ENCODE measurements around the gene PAK2. TPM values are rescaled to one million over a fixed set of nuclear protein-coding genes. Genes with fewer than 3 reads are reported as not detected.
"Not testable (repeated sequence)": the region's sequence is repeated elsewhere in the genome, so short reads cannot be mapped to it uniquely, and the experiment has no call there.

PAK2 gene
- total RNA-seq, 1 donor from 2014 or later = 86.5 TPM

GRCh38 chr3:196743569-196743968, 3.9 kb downstream of the PAK2 start:
- Mint-ChIP-seq H3K4me1 (ENCODE audit: low read depth) (peaks cover 36% of the 10 kb centered on the region), H3K36me3 (ENCODE audit: low read depth) (peaks cover 31% of the 10 kb centered on the region)
- intact Hi-C loops (cut with micrococcal nuclease) = loop anchor here (5.0 kb wide), 1 partner anchor 59 kb away; no protein-coding TSS in a partner anchor
- DNase-seq (ENCODE audit: low spot score); H3K9me3 Mint-ChIP-seq; H3K27me3 Mint-ChIP-seq (ENCODE audit: insufficient read depth); H3K4me3 Mint-ChIP-seq; H3K27ac Mint-ChIP-seq: not testable (repeated sequence)

GRCh38 chr3:196749125-196749524, 9.5 kb downstream of the PAK2 start:
- Mint-ChIP-seq H3K4me3 (no peak overlapping the region), H3K4me1 (ENCODE audit: low read depth) (peaks cover 29% of the 10 kb centered on the region), H3K9me3 (peaks cover 5% of the 10 kb centered on the region), H3K27me3 (ENCODE audit: insufficient read depth) (no peaks in the 10 kb centered on the region), H3K27ac (no peak overlapping the region), H3K36me3 (ENCODE audit: low read depth) (peaks cover 36% of the 10 kb centered on the region)
- DNase-seq (ENCODE audit: low spot score) = no peak
- intact Hi-C loops (cut with micrococcal nuclease) = no loop called here

- Mint-ChIP-seq H3K36me3 (ENCODE audit: low read depth) (peaks cover 54% of the 10 kb centered on the region), H3K9me3 (peaks cover 15% of the 10 kb centered on the region), H3K27me3 (ENCODE audit: insufficient read depth) (no peaks in the 10 kb centered on the region), H3K4me3 (no peak overlapping the region), H3K4me1 (ENCODE audit: low read depth) (peaks cover 53% of the 10 kb centered on the region), H3K27ac (no peak overlapping the region)
- no peak for DNase-seq (ENCODE audit: low spot score)
- intact Hi-C loops (cut with micrococcal nuclease) = no loop called here
Measured at GRCh38 chr3:196753201-196753600, 13.5 kb downstream of the PAK2 start.

GRCh38 chr3:196754091-196754981, 14.7 kb downstream of the PAK2 start:
- Mint-ChIP-seq H3K27me3 (ENCODE audit: insufficient read depth) (no peaks in the 10 kb centered on the region), H3K9me3 (peaks cover 15% of the 10 kb centered on the region), H3K4me1 (ENCODE audit: low read depth) (peaks cover 44% of the 10 kb centered on the region), H3K27ac (peak overlapping the region; percentile 42), H3K4me3 (no peak overlapping the region), H3K36me3 (ENCODE audit: low read depth) (peaks cover 44% of the 10 kb centered on the region)
- no peak for DNase-seq (ENCODE audit: low spot score)
- intact Hi-C loops (cut with micrococcal nuclease) = no loop called here

GRCh38 chr3:196756732-196757131, 17.1 kb downstream of the PAK2 start:
- intact Hi-C loops (cut with micrococcal nuclease) = no loop called here
- H3K36me3 Mint-ChIP-seq (ENCODE audit: low read depth) = peaks cover 40% of the 10 kb centered on the region
- no peaks in the 10 kb centered on the region for H3K27me3 Mint-ChIP-seq (ENCODE audit: insufficient read depth)
- no peak for DNase-seq (ENCODE audit: low spot score)
- no peak overlapping the region for H3K27ac Mint-ChIP-seq
- peaks cover 48% of the 10 kb centered on the region for H3K4me1 Mint-ChIP-seq (ENCODE audit: low read depth)
- peaks cover 15% of the 10 kb centered on the region for H3K9me3 Mint-ChIP-seq
- H3K4me3 Mint-ChIP-seq = no peak overlapping the region

- intact Hi-C loops (cut with micrococcal nuclease) = loop anchor here (2.0 kb wide), 1 partner anchor 17 kb away; no protein-coding TSS in a partner anchor
- Mint-ChIP-seq H3K4me3 (no peak overlapping the region), H3K36me3 (ENCODE audit: low read depth) (peaks cover 42% of the 10 kb centered on the region), H3K27me3 (ENCODE audit: insufficient read depth) (no peaks in the 10 kb centered on the region), H3K9me3 (peaks cover 15% of the 10 kb centered on the region), H3K27ac (peak overlapping the region; percentile 27), H3K4me1 (ENCODE audit: low read depth) (peaks cover 48% of the 10 kb centered on the region)
- DNase-seq (ENCODE audit: low spot score) = no peak
Measured at GRCh38 chr3:196757876-196758739, 18.5 kb downstream of the PAK2 start.

GRCh38 chr3:196763179-196763578, 23.5 kb downstream of the PAK2 start:
- Mint-ChIP-seq H3K4me3 (no peak overlapping the region), H3K4me1 (ENCODE audit: low read depth) (peaks cover 9% of the 10 kb centered on the region), H3K9me3 (no peaks in the 10 kb centered on the region), H3K27ac (no peak overlapping the region), H3K36me3 (ENCODE audit: low read depth) (peaks cover 14% of the 10 kb centered on the region), H3K27me3 (ENCODE audit: insufficient read depth) (no peaks in the 10 kb centered on the region)
- DNase-seq (ENCODE audit: low spot score) = no peak
- intact Hi-C loops (cut with micrococcal nuclease) = no loop called here

- Mint-ChIP-seq H3K27ac (no peak overlapping the region), H3K4me1 (ENCODE audit: low read depth) (peaks cover 4% of the 10 kb centered on the region), H3K4me3 (no peak overlapping the region), H3K27me3 (ENCODE audit: insufficient read depth) (no peaks in the 10 kb centered on the region), H3K9me3 (no peaks in the 10 kb centered on the region), H3K36me3 (ENCODE audit: low read depth) (peaks cover 13% of the 10 kb centered on the region)
- intact Hi-C loops (cut with micrococcal nuclease) = no loop called here
- no peak for DNase-seq (ENCODE audit: low spot score)
Measured at GRCh38 chr3:196765454-196765853, 25.8 kb downstream of the PAK2 start.

- intact Hi-C loops (cut with micrococcal nuclease) = no loop called here
- DNase-seq (ENCODE audit: low spot score) = no peak
- Mint-ChIP-seq H3K36me3 (ENCODE audit: low read depth) (peaks cover 15% of the 10 kb centered on the region), H3K27me3 (ENCODE audit: insufficient read depth) (no peaks in the 10 kb centered on the region), H3K4me3 (no peak overlapping the region), H3K4me1 (ENCODE audit: low read depth) (peaks cover 33% of the 10 kb centered on the region), H3K27ac (no peak overlapping the region), H3K9me3 (no peaks in the 10 kb centered on the region)
Measured at GRCh38 chr3:196771067-196771466, 31.4 kb downstream of the PAK2 start.

- H3K36me3 Mint-ChIP-seq (ENCODE audit: low read depth) = peaks cover 21% of the 10 kb centered on the region
- no peaks in the 10 kb centered on the region for H3K9me3 Mint-ChIP-seq
- intact Hi-C loops (cut with micrococcal nuclease) = no loop called here
- DNase-seq (ENCODE audit: low spot score) = no peak
- no peak overlapping the region for H3K27ac Mint-ChIP-seq
- no peak overlapping the region for H3K4me3 Mint-ChIP-seq
- no peaks in the 10 kb centered on the region for H3K27me3 Mint-ChIP-seq (ENCODE audit: insufficient read depth)
- H3K4me1 Mint-ChIP-seq (ENCODE audit: low read depth) = peaks cover 33% of the 10 kb centered on the region
Measured at GRCh38 chr3:196772102-196772501, 32.4 kb downstream of the PAK2 start.

- intact Hi-C loops (cut with micrococcal nuclease) = no loop called here
- Mint-ChIP-seq H3K27me3 (ENCODE audit: insufficient read depth) (no peaks in the 10 kb centered on the region), H3K9me3 (no peaks in the 10 kb centered on the region), H3K4me1 (ENCODE audit: low read depth) (peaks cover 33% of the 10 kb centered on the region), H3K36me3 (ENCODE audit: low read depth) (peaks cover 26% of the 10 kb centered on the region), H3K27ac (no peak overlapping the region), H3K4me3 (no peak overlapping the region)
- no peak for DNase-seq (ENCODE audit: low spot score)
Measured at GRCh38 chr3:196772897-196773296, 33.2 kb downstream of the PAK2 start.

GRCh38 chr3:196774191-196774820, 34.6 kb downstream of the PAK2 start:
- Mint-ChIP-seq H3K27ac (peak overlapping the region; percentile 71), H3K36me3 (ENCODE audit: low read depth) (peaks cover 40% of the 10 kb centered on the region), H3K27me3 (ENCODE audit: insufficient read depth) (no peaks in the 10 kb centered on the region), H3K9me3 (no peaks in the 10 kb centered on the region), H3K4me3 (no peak overlapping the region), H3K4me1 (ENCODE audit: low read depth) (peaks cover 33% of the 10 kb centered on the region)
- intact Hi-C loops (cut with micrococcal nuclease) = no loop called here
- no peak for DNase-seq (ENCODE audit: low spot score)

Data from activated T-helper 1 cell treated with anti-CD3 and anti-CD28 coated beads, Interleukin-12 subunit alpha, Interleukin-12 subunit beta, Interleukin-2, Interleukin-4 antibody, amounts not matched to agents 30 ng/mL and 10 ng/mL and 1 ng/mL, durations not matched to agents 14 hours and 24 hours and 36 hours (primary cell).